Neural progenitor cell (in vitro differentiated cells): Measurements from ENCODE around the gene DDX25. TPM values are rescaled to one million over a fixed set of nuclear protein-coding genes. Genes with fewer than 3 reads are reported as not detected.

ENCODE experiments used
- DNase-seq: peaks from one replicate; pipeline ENCODE4 v3.0.0-alpha.2; 2016; ENCODE audit warnings: low spot score
- H2AFZ ChIP-seq: fragments of 200-600 bp; sonication (generic); replicated peaks from 2 replicates; pipeline ENCODE4 v1.6.1; 2016; ENCODE audit warnings: antibody characterized with exemption
- H3F3A ChIP-seq: fragments of 200-600 bp; sonication (generic); 2 replicates; pipeline ENCODE4 v1.6.1; 2016; ENCODE audit warnings: antibody characterized with exemption, low read depth
- H3K27ac ChIP-seq: fragments of 200-600 bp; sonication (generic); 2 replicates; pipeline ENCODE4 v1.5.1; 2016; ENCODE audit warnings: mild to moderate bottlenecking
- H3K27me3 ChIP-seq: fragments of 200-600 bp; sonication (generic); 2 replicates; pipeline ENCODE4 v1.6.1; 2016; ENCODE audit warnings: mild to moderate bottlenecking, moderate library complexity
- H3K36me3 ChIP-seq: fragments of 200-600 bp; sonication (generic); 2 replicates; pipeline ENCODE4 v1.5.1; 2016
- H3K4me1 ChIP-seq: fragments of 200-600 bp; sonication (generic); 2 replicates; pipeline ENCODE4 v1.6.1; 2016; ENCODE audit warnings: mixed run types
- H3K4me2 ChIP-seq: fragments of 200-600 bp; sonication (generic); 2 replicates; pipeline ENCODE4 v1.6.1; 2016
- H3K4me3 ChIP-seq: fragments of 200-600 bp; sonication (generic); 2 replicates; pipeline ENCODE4 v1.5.1; 2016
- H3K79me2 ChIP-seq: fragments of 200-600 bp; sonication (generic); 2 replicates; pipeline ENCODE4 v1.6.1; 2016; ENCODE audit warnings: low read depth
- H3K9ac ChIP-seq: fragments of 200-600 bp; sonication (generic); 2 replicates; pipeline ENCODE4 v1.6.1; 2016
- H3K9me3 ChIP-seq: fragments of 200-600 bp; sonication (generic); 2 replicates; pipeline ENCODE4 v1.5.1; 2016; ENCODE audit warnings: low read depth
- H4K20me1 ChIP-seq: fragments of 200-600 bp; sonication (generic); 2 replicates; pipeline ENCODE4 v1.6.1; 2016; ENCODE audit warnings: low read depth
- H3K27ac Mint-ChIP-seq: 3 replicates; pipeline ENCODE4 v1.8.0; 2021; ENCODE audit warnings: mixed read lengths
- H3K27me3 Mint-ChIP-seq: 2 replicates; pipeline ENCODE4 v1.8.0; 2022; ENCODE audit warnings: low read depth, mild to moderate bottlenecking, inconsistent platforms, moderate library complexity, mixed read lengths; ENCODE audit not compliant: insufficient read depth
- H3K36me3 Mint-ChIP-seq: 3 replicates; pipeline ENCODE4 v1.8.0; 2021; ENCODE audit warnings: mixed read lengths
- H3K4me1 Mint-ChIP-seq: 3 replicates; pipeline ENCODE4 v1.8.0; 2021; ENCODE audit warnings: mixed read lengths
- H3K4me3 Mint-ChIP-seq: 3 replicates; pipeline ENCODE4 v1.8.0; 2021; ENCODE audit warnings: mild to moderate bottlenecking, moderate library complexity, mixed read lengths
- H3K9me3 Mint-ChIP-seq: 3 replicates; pipeline ENCODE4 v1.8.0; 2020; ENCODE audit warnings: mixed read lengths
- EZH2 ChIP-seq: fragments of 200-600 bp; sonication (generic); IDR thresholded peaks from 2 replicates; pipeline ENCODE4 v1.6.1; 2017; ENCODE audit warnings: antibody characterized with exemption, mild to moderate bottlenecking, moderate library complexity
- EZH2phosphoT487 ChIP-seq: fragments of 200-600 bp; sonication (generic); IDR thresholded peaks from 2 replicates; pipeline ENCODE4 v1.6.1; 2017; ENCODE audit warnings: antibody characterized with exemption
- total RNA-seq: library from RNA; depleted of rRNA; stranded (reverse); fragments of >200 nt; gene quantifications from 2 replicates; pipeline ENCODE4 v1.2.3, GENCODE V29; 2015; ENCODE audit warnings: low replicate concordance
- TF ChIP-seq, protein P1 (sequence below): fragments of 200-600 bp; sonication (generic); IDR thresholded peaks from 2 replicates; pipeline ENCODE4 v1.5.1; 2017; ENCODE audit warnings: antibody characterized with exemption, mild to moderate bottlenecking

The DDX25 gene
- total RNA-seq, 1 donor from 2014 or later = 12.4 TPM

DNA sequence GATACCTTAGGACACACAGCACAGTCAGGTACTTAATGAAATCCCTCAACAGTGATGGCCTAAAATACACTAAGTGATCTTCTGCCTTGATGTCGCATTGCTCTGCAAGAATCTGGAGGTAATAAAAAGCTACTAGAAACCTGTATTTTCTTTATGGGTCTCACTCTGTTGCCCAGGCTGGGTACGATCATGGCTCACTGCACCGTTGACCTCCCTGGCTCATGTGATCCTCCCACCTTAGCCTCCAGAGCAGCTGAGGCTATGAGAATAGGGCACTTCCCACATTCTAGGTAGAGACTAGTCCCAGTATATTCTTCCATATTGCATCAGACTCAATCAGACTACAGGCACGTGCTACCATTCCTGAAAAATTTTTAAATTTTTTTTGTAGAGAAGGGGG is 63.2 kb downstream of the DDX25 start:
- no peak overlapping the region for H3K4me3 Mint-ChIP-seq
- Histone ChIP-seq H3K4me1 (no peaks in the 10 kb centered on the region), H2AFZ (no peak overlapping the region), H3K27me3 (no peaks in the 10 kb centered on the region), H3K79me2 (no peaks in the 10 kb centered on the region), H3K4me2 (no peak overlapping the region), H3K4me3 (no peak overlapping the region), H3K9ac (no peak overlapping the region), H3K9me3 (peaks cover 11% of the 10 kb centered on the region), H3F3A (no peaks in the 10 kb centered on the region), H4K20me1 (no peaks in the 10 kb centered on the region), H3K36me3 (peaks cover 4% of the 10 kb centered on the region), H3K27ac (no peak overlapping the region)
- DNase-seq = no peak
- H3K27me3 Mint-ChIP-seq = peaks cover 2% of the 10 kb centered on the region
- H3K9me3 Mint-ChIP-seq = peaks cover 12% of the 10 kb centered on the region
- H3K27ac Mint-ChIP-seq = no peak overlapping the region
- peaks cover 64% of the 10 kb centered on the region for H3K36me3 Mint-ChIP-seq
- TF ChIP-seq EZH2phosphoT487 (no peak), EZH2 (no peak)
- H3K4me1 Mint-ChIP-seq = no peaks in the 10 kb centered on the region

DNA sequence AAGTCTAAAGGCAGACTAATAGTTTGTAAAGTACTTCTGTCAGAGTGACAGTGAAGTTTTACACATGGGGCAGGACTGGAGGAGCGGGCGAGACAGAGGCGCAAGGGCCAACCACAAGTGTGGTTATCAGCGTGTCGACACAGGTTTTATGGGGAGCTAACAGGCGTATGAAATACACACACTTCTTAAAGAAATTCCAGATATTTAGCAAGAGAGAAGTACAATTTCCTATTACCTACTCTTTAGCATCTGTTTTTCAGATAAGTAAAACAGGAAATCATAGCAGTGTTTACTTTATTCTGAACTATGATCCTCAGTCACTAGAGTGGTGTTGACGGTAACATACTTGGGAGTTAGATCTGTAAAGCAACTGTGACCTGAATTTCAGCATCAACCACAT is 64.0 kb downstream of the DDX25 start:
- H3K9me3 Mint-ChIP-seq = peaks cover 12% of the 10 kb centered on the region
- peaks cover 3% of the 10 kb centered on the region for H3K9me3 ChIP-seq
- no peak overlapping the region for H3K4me2 ChIP-seq
- no peak overlapping the region for H3K27ac Mint-ChIP-seq
- no peaks in the 10 kb centered on the region for H3K27me3 ChIP-seq
- peaks cover 62% of the 10 kb centered on the region for H3K36me3 Mint-ChIP-seq
- no peak overlapping the region for H3K4me3 ChIP-seq
- no peaks in the 10 kb centered on the region for H3K4me1 Mint-ChIP-seq
- H3K4me3 Mint-ChIP-seq = no peak overlapping the region
- no peak overlapping the region for H3K27ac ChIP-seq
- H4K20me1 ChIP-seq = no peaks in the 10 kb centered on the region
- no peak for DNase-seq
- H3K4me1 ChIP-seq = no peaks in the 10 kb centered on the region
- no peaks in the 10 kb centered on the region for H3K36me3 ChIP-seq
- H3K79me2 ChIP-seq = no peaks in the 10 kb centered on the region
- H3K27me3 Mint-ChIP-seq = peaks cover 3% of the 10 kb centered on the region
- no peak for TF ChIP-seq EZH2phosphoT487
- no peak for TF ChIP-seq EZH2
- TF ChIP-seq, protein P1, sequence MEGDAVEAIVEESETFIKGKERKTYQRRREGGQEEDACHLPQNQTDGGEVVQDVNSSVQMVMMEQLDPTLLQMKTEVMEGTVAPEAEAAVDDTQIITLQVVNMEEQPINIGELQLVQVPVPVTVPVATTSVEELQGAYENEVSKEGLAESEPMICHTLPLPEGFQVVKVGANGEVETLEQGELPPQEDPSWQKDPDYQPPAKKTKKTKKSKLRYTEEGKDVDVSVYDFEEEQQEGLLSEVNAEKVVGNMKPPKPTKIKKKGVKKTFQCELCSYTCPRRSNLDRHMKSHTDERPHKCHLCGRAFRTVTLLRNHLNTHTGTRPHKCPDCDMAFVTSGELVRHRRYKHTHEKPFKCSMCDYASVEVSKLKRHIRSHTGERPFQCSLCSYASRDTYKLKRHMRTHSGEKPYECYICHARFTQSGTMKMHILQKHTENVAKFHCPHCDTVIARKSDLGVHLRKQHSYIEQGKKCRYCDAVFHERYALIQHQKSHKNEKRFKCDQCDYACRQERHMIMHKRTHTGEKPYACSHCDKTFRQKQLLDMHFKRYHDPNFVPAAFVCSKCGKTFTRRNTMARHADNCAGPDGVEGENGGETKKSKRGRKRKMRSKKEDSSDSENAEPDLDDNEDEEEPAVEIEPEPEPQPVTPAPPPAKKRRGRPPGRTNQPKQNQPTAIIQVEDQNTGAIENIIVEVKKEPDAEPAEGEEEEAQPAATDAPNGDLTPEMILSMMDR = no peak
- no peak overlapping the region for H2AFZ ChIP-seq
- H3K9ac ChIP-seq = no peak overlapping the region
- no peaks in the 10 kb centered on the region for H3F3A ChIP-seq

DNA sequence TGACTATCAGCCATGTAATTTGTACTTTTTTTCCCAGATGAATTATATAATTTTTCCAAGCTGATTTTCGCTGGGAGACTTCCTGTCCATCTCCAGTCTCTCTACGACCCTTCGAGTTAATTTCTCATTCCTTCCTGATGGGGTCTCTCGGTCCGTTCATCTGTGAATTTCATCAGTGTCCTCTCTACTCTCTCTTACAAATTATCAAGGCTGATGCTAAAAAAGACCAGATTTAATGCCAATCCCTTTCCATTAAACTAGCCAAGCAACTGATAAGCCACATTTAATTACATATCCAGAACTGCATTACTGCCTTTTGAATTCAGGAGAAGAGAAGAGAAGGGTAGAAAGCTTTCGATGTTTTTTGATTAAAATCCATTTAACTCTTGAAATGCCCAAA is 67.3 kb downstream of the DDX25 start:
- no peak overlapping the region for H3K9ac ChIP-seq
- H3K4me1 ChIP-seq = no peaks in the 10 kb centered on the region
- peaks cover 54% of the 10 kb centered on the region for H3K36me3 Mint-ChIP-seq
- no peak for DNase-seq
- H3K4me1 Mint-ChIP-seq = peaks cover 3% of the 10 kb centered on the region
- H3K4me3 ChIP-seq = no peak overlapping the region
- H3F3A ChIP-seq = no peaks in the 10 kb centered on the region
- H2AFZ ChIP-seq = no peak overlapping the region
- H3K27ac ChIP-seq = no peak overlapping the region
- TF ChIP-seq EZH2 (no peak), EZH2phosphoT487 (no peak)
- TF ChIP-seq, protein P1 = no peak
- peaks cover 6% of the 10 kb centered on the region for H3K36me3 ChIP-seq
- no peaks in the 10 kb centered on the region for H4K20me1 ChIP-seq
- H3K9me3 ChIP-seq = no peaks in the 10 kb centered on the region
- no peaks in the 10 kb centered on the region for H3K9me3 Mint-ChIP-seq
- peaks cover 3% of the 10 kb centered on the region for H3K27me3 Mint-ChIP-seq
- peak overlapping the region; percentile 28 for H3K27ac Mint-ChIP-seq
- no peak overlapping the region for H3K4me3 Mint-ChIP-seq
- no peak overlapping the region for H3K4me2 ChIP-seq
- H3K27me3 ChIP-seq = no peaks in the 10 kb centered on the region
- H3K79me2 ChIP-seq = no peaks in the 10 kb centered on the region

DNA sequence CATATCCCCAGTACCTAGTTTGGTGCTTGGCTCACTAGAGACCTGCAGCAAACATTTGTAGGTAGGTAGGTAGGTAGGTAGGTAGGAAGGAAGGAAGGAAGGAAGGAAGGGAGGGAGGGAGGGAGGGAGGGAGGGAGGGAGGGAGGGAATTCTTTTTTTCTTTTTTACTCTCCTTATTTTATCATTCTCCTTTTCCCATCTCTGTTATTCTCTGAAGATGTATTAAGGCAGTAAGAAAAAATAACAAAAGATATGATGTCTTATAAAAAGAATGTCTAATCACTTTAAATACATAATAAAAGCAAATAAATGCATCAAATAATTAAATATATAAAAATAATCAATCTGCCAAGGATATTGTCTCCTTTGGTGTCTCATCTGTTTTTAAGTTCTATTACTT is 70.0 kb downstream of the DDX25 start:
- peaks cover 15% of the 10 kb centered on the region for H3K4me1 Mint-ChIP-seq
- TF ChIP-seq EZH2phosphoT487 (no peak), EZH2 (no peak)
- TF ChIP-seq, protein P1 = no peak

More for the DNA sequence above, 70.0 kb downstream of the DDX25 start:
- peaks cover 68% of the 10 kb centered on the region for H3K36me3 Mint-ChIP-seq
- no peaks in the 10 kb centered on the region for H3F3A ChIP-seq
- no peak overlapping the region for H3K4me3 ChIP-seq
- DNase-seq = no peak
- H3K4me1 ChIP-seq = no peaks in the 10 kb centered on the region
- no peaks in the 10 kb centered on the region for H3K9me3 Mint-ChIP-seq
- H4K20me1 ChIP-seq = no peaks in the 10 kb centered on the region
- no peak overlapping the region for H3K27ac ChIP-seq
- no peaks in the 10 kb centered on the region for H3K27me3 ChIP-seq
- H3K9me3 ChIP-seq = no peaks in the 10 kb centered on the region
- H2AFZ ChIP-seq = no peak overlapping the region
- H3K79me2 ChIP-seq = no peaks in the 10 kb centered on the region
- H3K4me3 Mint-ChIP-seq = no peak overlapping the region
- H3K9ac ChIP-seq = no peak overlapping the region
- H3K27me3 Mint-ChIP-seq = peaks cover 3% of the 10 kb centered on the region
- H3K36me3 ChIP-seq = peaks cover 6% of the 10 kb centered on the region
- no peak overlapping the region for H3K4me2 ChIP-seq
- H3K27ac Mint-ChIP-seq = no peak overlapping the region
